Measurements from ENCODE around the gene LIMK1. TPM values are rescaled to one million over a fixed set of nuclear protein-coding genes. Genes with fewer than 3 reads are reported as not detected.

Gene LIMK1
- total RNA-seq, 1 experiment from 2014 or later: 56.3 TPM

GRCh38 chr7:74069790-74070618 lies 13.6 kb upstream of the LIMK1 start:
- Histone ChIP-seq H3K9me2 (ENCODE audit: insufficient read depth) (no peaks in the 10 kb centered on the region), H3K9ac (ENCODE audit: low read length) (no peak overlapping the region), H3K27ac (ENCODE audit: low read depth, low read length) (no peak overlapping the region), H3K4me2 (ENCODE audit: low read length) (no peak overlapping the region), H3K9me3 (ENCODE audit: control insufficient read depth in 1 of 2, insufficient read depth in 1 of 2, low read depth in 1 of 2, low read length in 2 of 2) (no peaks in the 10 kb centered on the region), H3K4me1 (ENCODE audit: control insufficient read depth in 1 of 2, insufficient read depth in 2 of 2, low read length in 2 of 2) (peaks cover 10 to 27% of the 10 kb centered on the region in 2 experiments), H3K36me3 (ENCODE audit: control insufficient read depth in 1 of 2, insufficient read depth in 2 of 2, low read length in 2 of 2) (no peaks in the 10 kb centered on the region), H4K20me1 (ENCODE audit: insufficient read depth) (no peaks in the 10 kb centered on the region), H2AFZ (ENCODE audit: low read depth, low read length, poor library complexity, severe bottlenecking) (no peak overlapping the region), H3K79me2 (ENCODE audit: insufficient read depth, low read length) (no peaks in the 10 kb centered on the region), H3K4me3 (replicated peaks in 1 of 2; ENCODE audit: low read depth in 1 of 2, low read length in 2 of 2) (no peak overlapping the region), H3K27me3 (ENCODE audit: insufficient read depth, low read length) (no peaks in the 10 kb centered on the region)
- POLR2A ChIA-PET: interaction anchor here (1.0 kb wide), 1 partner anchor 9 kb away, joined by 4 read pairs; no protein-coding TSS in a partner anchor
- CTCF ChIA-PET: interaction anchor here (1.1 to 3.2 kb wide), 5 partner anchors 9 to 330 kb away, joined by 3 to 12 read pairs (median 6); no protein-coding TSS in a partner anchor
- DNase-seq (ENCODE audit: low read depth, low spot score) (no peak), ATAC-seq (no peak)
- RAD21 ChIA-PET (ENCODE audit: low non-redundant PET in 1 of 2, low total read pairs in 2 of 2, uncharacterized antibody in 2 of 2, unreplicated experiment in 2 of 2): no interaction called here
- intact Hi-C loops (cut with micrococcal nuclease): loop anchor here (2.0 to 5.0 kb wide), 3 partner anchors 113 to 332 kb away; no protein-coding TSS in a partner anchor
- no TSS peak for BruUV-seq (replicated peaks)
- TF ChIP-seq POLR2A (IDR thresholded peaks at IDR 0.05; ENCODE audit: borderline replicate concordance, extremely low read depth, insufficient read depth, insufficient read length) (no peak), ELF1 (IDR thresholded peaks at IDR 0.05; ENCODE audit: borderline replicate concordance, low read depth) (no peak), RAD21 (IDR thresholded peaks at IDR 0.05; ENCODE audit: low read depth) (no peak), ZBTB33 (IDR thresholded peaks at IDR 0.05; ENCODE audit: extremely low read depth, insufficient replicate concordance, low read length) (no peak), REST (IDR thresholded peaks at IDR 0.05; ENCODE audit: low read depth) (no peak), TCF7L2 (IDR thresholded peaks at IDR 0.05; ENCODE audit: borderline replicate concordance, extremely low read depth, insufficient read depth, insufficient read length) (no peak), CBX3 (IDR thresholded peaks at IDR 0.05; ENCODE audit: low read depth) (no peak), SP1 (IDR thresholded peaks at IDR 0.05; ENCODE audit: low read depth) (no peak)
- TF ChIP-seq, protein P1, sequence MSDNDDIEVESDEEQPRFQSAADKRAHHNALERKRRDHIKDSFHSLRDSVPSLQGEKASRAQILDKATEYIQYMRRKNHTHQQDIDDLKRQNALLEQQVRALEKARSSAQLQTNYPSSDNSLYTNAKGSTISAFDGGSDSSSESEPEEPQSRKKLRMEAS (IDR thresholded peaks at IDR 0.05): no peak
- TF ChIP-seq, protein P2, sequence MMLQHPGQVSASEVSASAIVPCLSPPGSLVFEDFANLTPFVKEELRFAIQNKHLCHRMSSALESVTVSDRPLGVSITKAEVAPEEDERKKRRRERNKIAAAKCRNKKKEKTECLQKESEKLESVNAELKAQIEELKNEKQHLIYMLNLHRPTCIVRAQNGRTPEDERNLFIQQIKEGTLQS (IDR thresholded peaks at IDR 0.05): no peak

Data from HCT116 (cell line).